Sigmoid colon (tissue), 7 donors: ENCODE data around the gene SMC4. TPM values are rescaled to one million over a fixed set of nuclear protein-coding genes. Genes with fewer than 3 reads are reported as not detected.

ENCODE experiments used
- DNase-seq: peaks from one replicate; pipeline ENCODE4 v3.0.0-alpha.2; 2019
- H3K27ac ChIP-seq, 4 donors: fragments of 200-600 bp; sonication (generic); one replicate each; pipeline ENCODE4 v1.5.1; 2016 to 2019; ENCODE audit warnings: mild to moderate bottlenecking in 1 of 4
- H3K27me3 ChIP-seq, 3 donors: fragments of 200-600 bp; sonication (generic); one replicate each; pipeline ENCODE4 v1.5.1; 2019; ENCODE audit warnings: mild to moderate bottlenecking in 1 of 3
- H3K36me3 ChIP-seq, 4 donors: fragments of 200-600 bp; sonication (generic); one replicate each; pipeline ENCODE4 v1.5.1; 2016 to 2019
- H3K4me1 ChIP-seq, 4 donors: fragments of 200-600 bp; sonication (generic); one replicate each; pipeline ENCODE4 v1.5.1; 2017 to 2019
- H3K4me3 ChIP-seq, 4 donors: fragments of 200-600 bp; sonication (generic); one replicate each; pipeline ENCODE4 v1.5.1; 2017 to 2019; ENCODE audit warnings: mild to moderate bottlenecking in 2 of 4, moderate library complexity in 1 of 4
- H3K9me3 ChIP-seq, 4 donors: fragments of 200-600 bp in 3 of 4; sonication (generic) in 3 of 4; one replicate each; pipeline versions ENCODE4 v1.5.1 to v1.6.1; 2013 to 2019
- CTCF ChIP-seq, 4 experiments: fragments of 450-650 bp in 3 of 4; fragments of 200-600 bp in 1 of 4; IDR thresholded peaks; one replicate each; pipeline ENCODE4 v1.5.1; 2016 to 2019; ENCODE audit warnings: antibody characterized with exemption in 4 of 4, mild to moderate bottlenecking in 3 of 4, moderate library complexity in 2 of 4
- EP300 ChIP-seq, 4 donors: sonication (generic); formaldehyde crosslinking; IDR thresholded peaks; one replicate each; pipeline ENCODE4 v1.6.1; 2017; ENCODE audit warnings: antibody characterized with exemption in 4 of 4
- POLR2A ChIP-seq, 2 donors: fragments of 450-650 bp; IDR thresholded peaks; one replicate each; pipeline ENCODE4 v1.6.1; 2016; ENCODE audit warnings: antibody characterized with exemption in 2 of 2, mild to moderate bottlenecking in 2 of 2, moderate library complexity in 2 of 2
- POLR2AphosphoS5 ChIP-seq, 4 donors: sonication (generic); formaldehyde crosslinking; IDR thresholded peaks; one replicate each; pipeline ENCODE4 v1.6.1; 2017; ENCODE audit warnings: antibody characterized with exemption in 4 of 4
- WGBS, 2 donors: extraction: QIAGEN DNeasy Blood & Tissue Kit; methylation state at CpG; one replicate each; pipeline ENCODE4 v1.1.7; 2013; 5-methylcytosine and 5-hydroxymethylcytosine counted together
- intact Hi-C: fragments of 100-400 bp; cut with DNase I; formaldehyde crosslinking; loops from one replicate; pipeline ENCODE4 v1.15.1; 2023
- polyA plus RNA-seq, 3 donors: library from polyadenylated mRNA; stranded (reverse); fragments of 200-250 nt; gene quantifications; one replicate each; pipeline ENCODE4 v1.2.3, GENCODE V29; 2013
- total RNA-seq, 4 donors: library from RNA; depleted of rRNA; stranded (reverse); fragments of >200 nt; gene quantifications; one replicate each; pipeline ENCODE4 v1.1.0, GENCODE V29; 2016
- donor health status: healthy with polysubstance abuse.
- donor health status: Bipolar disorder and iron deficiency.
- donor health status: healthy.

The SMC4 gene
- total and polyA plus RNA-seq, 7 donors, result 13.8 to 44.6 (median 28.0) TPM

GRCh38 chr3:160459450-160459970 is 60.1 kb downstream of the SMC4 start:
- no peak for DNase-seq
- H3K27me3 ChIP-seq, result no peaks in the 10 kb centered on the region
- no peak overlapping the region for H3K27ac ChIP-seq
- H3K36me3 ChIP-seq, result no peaks in the 10 kb centered on the region
- H3K4me3 ChIP-seq, result no peak overlapping the region
- H3K9me3 ChIP-seq, result no peaks in the 10 kb centered on the region
- TF ChIP-seq POLR2AphosphoS5 (IDR thresholded peaks at IDR 0.05) (no peak), EP300 (IDR thresholded peaks at IDR 0.05) (no peak), CTCF (IDR thresholded peaks at IDR 0.05) (no peak), POLR2A (IDR thresholded peaks at IDR 0.05) (no peak)
- intact Hi-C loops, result no loop called here
- no peaks in the 10 kb centered on the region for H3K4me1 ChIP-seq
- WGBS, 2 donors, result 93 to 94% methylated on average over 9 of the region's 9 CpGs

DNA sequence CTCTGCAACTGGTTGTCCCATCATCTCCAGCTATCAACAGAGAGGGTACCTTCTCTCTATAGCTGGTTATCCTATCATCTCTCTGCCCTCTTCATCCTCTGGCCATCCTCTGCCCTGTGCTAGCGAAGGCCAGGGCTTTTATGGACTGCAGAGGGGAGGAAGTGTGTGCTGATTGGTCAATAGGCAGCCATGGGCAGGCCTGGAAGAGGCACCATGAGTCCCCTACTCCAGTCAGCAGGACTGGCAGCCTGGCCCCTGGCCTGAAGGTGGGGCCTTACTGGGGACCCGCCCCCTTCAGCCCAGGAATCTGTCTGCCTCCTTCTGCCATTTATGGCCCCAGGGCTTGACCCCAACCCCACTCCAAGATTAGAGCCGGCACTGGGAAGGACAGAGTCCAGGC is 60.6 kb downstream of the SMC4 start:
- no peaks in the 10 kb centered on the region for H3K4me1 ChIP-seq
- 69 to 94% methylated on average over 3 of the region's 3 CpGs for WGBS, 2 donors
- H3K9me3 ChIP-seq, result no peaks in the 10 kb centered on the region
- DNase-seq, result no peak
- TF ChIP-seq POLR2A (IDR thresholded peaks at IDR 0.05) (no peak), POLR2AphosphoS5 (IDR thresholded peaks at IDR 0.05) (no peak), EP300 (IDR thresholded peaks at IDR 0.05) (no peak), CTCF (IDR thresholded peaks at IDR 0.05) (no peak)
- no peaks in the 10 kb centered on the region for H3K36me3 ChIP-seq
- H3K27ac ChIP-seq, result no peak overlapping the region
- intact Hi-C loops, result no loop called here
- no peak overlapping the region for H3K4me3 ChIP-seq
- H3K27me3 ChIP-seq, result no peaks in the 10 kb centered on the region

- no peaks in the 10 kb centered on the region for H3K27me3 ChIP-seq
- 88 to 93% methylated on average over 2 of the region's 2 CpGs for WGBS, 2 donors
- TF ChIP-seq POLR2AphosphoS5 (IDR thresholded peaks at IDR 0.05) (no peak), EP300 (IDR thresholded peaks at IDR 0.05) (no peak), CTCF (IDR thresholded peaks at IDR 0.05) (no peak), POLR2A (IDR thresholded peaks at IDR 0.05) (no peak)
- no peak overlapping the region for H3K4me3 ChIP-seq
- H3K9me3 ChIP-seq, result no peaks in the 10 kb centered on the region
- H3K36me3 ChIP-seq, result no peaks in the 10 kb centered on the region
- H3K27ac ChIP-seq, result no peak overlapping the region
- no peak for DNase-seq
- no peaks in the 10 kb centered on the region for H3K4me1 ChIP-seq
- intact Hi-C loops, result no loop called here
Observed at GRCh38 chr3:160464321-160464720, 64.9 kb downstream of the SMC4 start.

DNA sequence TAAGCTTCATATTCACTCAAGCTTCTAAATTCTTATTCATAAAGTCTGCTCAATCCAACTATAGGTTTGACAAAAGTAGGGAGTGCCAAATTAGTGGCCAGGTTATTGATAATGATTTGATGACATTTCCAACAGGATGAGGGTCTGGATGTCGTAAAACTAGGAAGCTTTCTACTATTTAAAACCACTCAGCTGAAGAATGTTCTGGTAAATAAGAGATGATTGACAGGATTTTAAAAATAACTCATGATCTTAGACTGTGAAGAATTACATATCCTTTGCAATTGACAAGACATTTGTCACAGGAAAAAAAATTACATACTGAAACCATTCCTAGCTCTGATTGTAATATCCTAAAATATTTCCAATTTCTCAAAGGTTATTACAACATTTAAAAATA is 65.5 kb downstream of the SMC4 start:
- Histone ChIP-seq H3K9me3 (no peaks in the 10 kb centered on the region), H3K4me1 (no peaks in the 10 kb centered on the region), H3K36me3 (no peaks in the 10 kb centered on the region), H3K4me3 (no peak overlapping the region), H3K27me3 (no peaks in the 10 kb centered on the region), H3K27ac (no peak overlapping the region)
- 81 to 84% methylated on average over 1 of the region's 1 CpG for WGBS, 2 donors
- no peak for DNase-seq
- TF ChIP-seq POLR2AphosphoS5 (IDR thresholded peaks at IDR 0.05) (no peak), POLR2A (IDR thresholded peaks at IDR 0.05) (no peak), CTCF (IDR thresholded peaks at IDR 0.05) (no peak), EP300 (IDR thresholded peaks at IDR 0.05) (no peak)
- intact Hi-C loops, result no loop called here

GRCh38 chr3:160470181-160470580 is 70.7 kb downstream of the SMC4 start:
- H3K27ac ChIP-seq, result no peak overlapping the region
- H3K27me3 ChIP-seq, result peaks cover 0 to 4% (median 0%) of the 10 kb centered on the region in 3 donors
- no peak for TF ChIP-seq POLR2A (IDR thresholded peaks at IDR 0.05)
- no peak for TF ChIP-seq EP300 (IDR thresholded peaks at IDR 0.05)
- TF ChIP-seq POLR2AphosphoS5 (IDR thresholded peaks at IDR 0.05), result no peak
- no peak for TF ChIP-seq CTCF (IDR thresholded peaks at IDR 0.05)
- 78 to 90% methylated on average over 5 of the region's 5 CpGs for WGBS, 2 donors
- no peaks in the 10 kb centered on the region for H3K4me1 ChIP-seq
- no peaks in the 10 kb centered on the region for H3K36me3 ChIP-seq
- peaks cover 0 to 8% (median 0%) of the 10 kb centered on the region in 4 donors for H3K9me3 ChIP-seq
- H3K4me3 ChIP-seq, result no peak overlapping the region
- intact Hi-C loops, result no loop called here
- DNase-seq, result no peak
